ENCODE results near the gene C4orf51. TPM values are rescaled to one million over a fixed set of nuclear protein-coding genes. Genes with fewer than 3 reads are reported as not detected.

C4orf51 gene
- total and polyA plus RNA-seq, 2 of the 4 experiments (the other 2 are of a cell fraction): not detected

DNA sequence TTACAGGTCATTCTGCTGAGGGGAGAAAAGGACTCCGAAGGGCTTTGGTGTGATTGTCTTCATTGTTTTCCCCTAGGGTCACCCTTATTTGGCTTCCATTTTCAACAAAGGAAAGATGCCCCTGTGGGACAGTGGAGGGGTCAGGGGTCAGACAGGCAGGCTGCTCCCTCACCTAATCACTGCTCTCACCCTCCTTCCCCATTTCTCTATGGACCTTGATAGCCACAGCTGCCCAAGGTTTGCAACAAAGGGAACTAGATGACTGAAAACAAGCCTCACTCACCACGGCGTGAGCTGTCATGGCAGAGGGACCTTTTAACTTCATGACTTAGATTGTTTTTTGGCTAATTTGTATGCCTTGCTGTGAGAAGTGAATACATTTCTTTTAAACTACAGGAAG lies 40.7 kb downstream of the C4orf51 start (continued):
- TF ChIP-seq, protein P1, sequence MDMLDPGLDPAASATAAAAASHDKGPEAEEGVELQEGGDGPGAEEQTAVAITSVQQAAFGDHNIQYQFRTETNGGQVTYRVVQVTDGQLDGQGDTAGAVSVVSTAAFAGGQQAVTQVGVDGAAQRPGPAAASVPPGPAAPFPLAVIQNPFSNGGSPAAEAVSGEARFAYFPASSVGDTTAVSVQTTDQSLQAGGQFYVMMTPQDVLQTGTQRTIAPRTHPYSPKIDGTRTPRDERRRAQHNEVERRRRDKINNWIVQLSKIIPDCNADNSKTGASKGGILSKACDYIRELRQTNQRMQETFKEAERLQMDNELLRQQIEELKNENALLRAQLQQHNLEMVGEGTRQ (IDR thresholded peaks at IDR 0.05; ENCODE audit: low read depth, low read length): no peak

DNA sequence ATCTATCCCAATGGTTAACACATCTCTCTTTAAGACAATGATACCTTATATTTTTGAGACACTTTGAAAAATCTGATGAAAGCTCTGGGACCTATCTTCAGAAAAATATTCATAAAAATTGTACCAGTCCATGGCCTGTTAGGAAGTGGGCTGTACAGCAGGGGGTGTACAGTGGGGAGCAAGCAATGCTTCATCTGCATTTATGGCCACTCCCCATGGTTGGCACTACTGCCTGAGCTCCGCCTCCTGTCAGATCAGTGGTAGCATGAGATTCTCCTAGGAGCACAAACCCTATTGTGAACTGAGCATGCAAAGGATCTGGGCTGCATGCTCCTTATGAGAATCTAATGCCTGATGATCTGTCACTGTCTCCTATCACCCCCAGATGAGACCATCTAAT lies 42.6 kb downstream of the C4orf51 start:
- Histone ChIP-seq H4K5ac (ENCODE audit: low read depth, low read length) (no peak overlapping the region), H2BK5ac (ENCODE audit: low read depth, low read length, poor library complexity, severe bottlenecking) (no peak overlapping the region), H4K8ac (ENCODE audit: low read depth in 2 of 2, low read length in 2 of 2) (no peak overlapping the region), H3K4ac (ENCODE audit: low read depth, low read length) (no peak overlapping the region), H3K18ac (ENCODE audit: low read depth, low read length) (no peak overlapping the region), H2BK15ac (ENCODE audit: low read depth, low read length) (no peak overlapping the region), H3K56ac (ENCODE audit: extremely low read depth, insufficient read depth, low read length) (no peak overlapping the region), H3K14ac (replicated peaks; ENCODE audit: low read depth, low read length) (no peak overlapping the region), H3K9ac (ENCODE audit: low read depth, low read length) (no peak overlapping the region), H3K27me3 (ENCODE audit: control insufficient read depth, insufficient read depth, low read length) (no peaks in the 10 kb centered on the region), H2BK20ac (ENCODE audit: low read depth, low read length) (no peak overlapping the region), H4K91ac (ENCODE audit: insufficient read depth, low read depth, low read length) (no peak overlapping the region), H2AK5ac (ENCODE audit: low read depth, low read length) (no peak overlapping the region), H4K20me1 (ENCODE audit: insufficient read depth, low read length) (no peaks in the 10 kb centered on the region), H2AK9ac (replicated peaks; ENCODE audit: low read depth, low read length, poor library complexity) (no peak overlapping the region), H3K4me3 (ENCODE audit: insufficient read depth, low read depth, low read length) (no peak overlapping the region), H3K27ac (ENCODE audit: insufficient read depth, low read length) (no peak overlapping the region), H3K4me1 (ENCODE audit: control insufficient read depth, insufficient read depth, low read length) (no peaks in the 10 kb centered on the region), H3K36me3 (ENCODE audit: control insufficient read depth, insufficient read depth, low read length) (no peaks in the 10 kb centered on the region), H3K23ac (ENCODE audit: low read depth, low read length) (no peak overlapping the region), H3K79me1 (ENCODE audit: low read depth in 1 of 2, low read length in 2 of 2) (no peaks in the 10 kb centered on the region), H2BK120ac (ENCODE audit: low read depth, low read length) (no peak overlapping the region), H3K9me1 (ENCODE audit: insufficient read depth, low read length) (no peaks in the 10 kb centered on the region), H3K9me3 (ENCODE audit: control insufficient read depth, insufficient read depth, low read length) (no peaks in the 10 kb centered on the region), H2AFZ (replicated peaks; ENCODE audit: low read length, poor library complexity) (no peak overlapping the region), H3K4me2 (ENCODE audit: low read depth, low read length) (no peak overlapping the region)
- TF ChIP-seq CEBPB (IDR thresholded peaks at IDR 0.05; ENCODE audit: low read depth, low read length) (no peak), SMC3 (IDR thresholded peaks at IDR 0.05; ENCODE audit: low read depth, low read length) (no peak), CHD1 (IDR thresholded peaks at IDR 0.05; ENCODE audit: low read depth, low read length) (no peak), RAD21 (IDR thresholded peaks at IDR 0.05; ENCODE audit: low read length) (no peak), MXI1 (IDR thresholded peaks at IDR 0.05; ENCODE audit: borderline replicate concordance, low read depth, low read length) (no peak), MAZ (IDR thresholded peaks at IDR 0.05; ENCODE audit: borderline replicate concordance, low read depth, low read length) (no peak), BHLHE40 (IDR thresholded peaks at IDR 0.05; ENCODE audit: low read depth, low read length) (no peak)
- TF ChIP-seq, protein P1 (IDR thresholded peaks at IDR 0.05; ENCODE audit: low read depth, low read length): no peak
- ATAC-seq (ENCODE audit: low read depth) (no peak), DNase-seq (no peak)
- dilution Hi-C loops (cut with HindIII; ENCODE audit: low sequenced_read_pairs, unreplicated experiment): no loop called here
- in situ Hi-C loops (cut with MboI; ENCODE audit: low sequenced_read_pairs): no loop called here
- CTCF ChIA-PET: no interaction called here
- POLR2A ChIA-PET (ENCODE audit: unreplicated experiment): no interaction called here
- intact Hi-C loops (cut with micrococcal nuclease): no loop called here
- 80% methylated on average over 1 of the region's 1 CpG; no CpG with 5 or more reads in 1 of the 2 experiments for WGBS, 2 experiments (ENCODE audit: extremely low coverage in 2 of 2, insufficient read length in 1 of 2)
- no TSS peak for BruUV-seq (replicated peaks)
